ENCODE data around the gene MAP3K5. TPM values are rescaled to one million over a fixed set of nuclear protein-coding genes. Genes with fewer than 3 reads are reported as not detected.

Gene MAP3K5
- total and polyA plus RNA-seq, 9 of the 15 experiments (the other 6 are each of a cell fraction or from before 2014, with no cell fraction given), result 2.2 to 13.0 (median 9.9) TPM

DNA sequence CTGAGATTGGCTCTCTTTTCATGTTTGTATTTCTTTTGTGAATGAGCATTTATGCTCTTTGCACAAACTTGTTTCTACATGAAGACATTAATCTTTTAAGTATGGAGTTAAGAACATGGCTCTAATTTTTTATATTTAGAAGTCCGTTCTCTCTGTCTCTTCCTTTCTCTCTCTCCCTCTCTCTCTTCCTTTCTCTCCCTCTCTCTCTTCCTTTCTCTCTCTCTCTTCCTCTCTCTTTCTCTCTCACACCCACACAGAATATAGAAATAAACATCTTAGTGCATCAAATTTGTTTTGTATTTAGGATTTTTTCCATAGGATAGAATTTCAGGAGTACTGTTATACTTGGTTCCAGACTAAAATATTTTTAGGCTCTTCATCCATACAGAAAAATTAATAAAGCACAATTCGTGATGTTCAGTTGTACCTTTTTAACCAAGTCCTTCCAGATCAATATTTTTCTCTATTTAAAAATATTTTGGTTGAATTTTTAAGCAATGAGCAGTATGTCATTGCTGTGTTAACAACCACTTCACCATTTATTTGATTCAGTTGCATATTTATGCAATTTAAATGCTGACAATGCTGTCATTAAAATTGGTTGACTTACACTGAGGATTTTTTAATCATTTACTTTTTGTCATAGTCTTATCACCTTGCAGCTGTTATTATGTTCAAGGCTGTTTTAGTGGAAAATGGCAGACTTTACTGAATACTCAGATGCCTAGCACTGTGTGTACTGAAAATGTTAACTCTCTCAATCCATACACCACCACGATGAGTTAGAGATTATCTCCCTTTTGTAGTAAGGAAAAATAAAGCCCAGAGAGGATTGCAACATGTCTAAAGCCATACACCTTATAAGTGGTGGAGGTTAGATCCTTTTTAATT, 129.7 kb downstream of the MAP3K5 start:
- H3K9me3 ChIP-seq (replicated peaks; ENCODE audit: control insufficient read depth, insufficient read depth, low read depth, low read length), result no peaks in the 10 kb centered on the region
- intact Hi-C loops (cut with micrococcal nuclease), result no loop called here
- H3K79me2 ChIP-seq (ENCODE audit: control insufficient read depth, insufficient read depth, low read length), result no peaks in the 10 kb centered on the region
- ChIA-PET CTCF (ENCODE audit: low intra/inter-chr PET ratio) (no interaction called here), POLR2A (no interaction called here)
- in situ Hi-C loops (cut with MboI), result no loop called here
- FAIRE-seq, result no peak
- peaks cover 0 to 3% of the 10 kb centered on the region in 2 experiments; a peak in 1 of 5 replicates for H3K27me3 ChIP-seq (ENCODE audit: control insufficient read depth in 2 of 2, insufficient read depth in 2 of 2, low read length in 2 of 2)
- no peak overlapping the region for H3K4me3 ChIP-seq
- no peak overlapping the region for H3K9ac ChIP-seq (ENCODE audit: insufficient read depth in 1 of 2, low read depth in 2 of 2, low read length in 2 of 2)
- no TSS peak for BruUV-seq (replicated peaks)
- H3K9me1 ChIP-seq (ENCODE audit: control insufficient read depth, insufficient read depth, low read length), result no peaks in the 10 kb centered on the region
- ATAC-seq, result no peak
- H3K4me1 ChIP-seq (replicated peaks in 1 of 2; ENCODE audit: control insufficient read depth in 2 of 2, insufficient read depth in 2 of 2, low read length in 2 of 2), result peaks cover 0 to 4% of the 10 kb centered on the region in 2 experiments; a peak in 1 of 5 replicates
- H3K36me3 ChIP-seq (ENCODE audit: control insufficient read depth, insufficient read depth, low read length), result peaks cover 6% of the 10 kb centered on the region; the same call in 1 of the 3 replicates
- H3K4me2 ChIP-seq (ENCODE audit: insufficient read depth, low read length), result no peak overlapping the region
- no peak overlapping the region for H2AFZ ChIP-seq (ENCODE audit: low read depth, low read length)
- WGBS (ENCODE audit: insufficient coverage, low coverage, missing lambda C conversion rate), result 35% methylated on average over 3 of the region's 3 CpGs
- DNase-seq (ENCODE audit: extremely low read depth in 1 of 4, low spot score in 3 of 4), result no peak
- H3K27ac ChIP-seq (ENCODE audit: extremely low read depth, low read depth, low read length), result no peak overlapping the region
- H4K20me1 ChIP-seq (replicated peaks; ENCODE audit: control insufficient read depth, insufficient read depth, low read length), result no peaks in the 10 kb centered on the region
- TF ChIP-seq ZC3H11A (IDR thresholded peaks at IDR 0.05; ENCODE audit: low read depth, low read length), result no peak
- TF ChIP-seq NR2C2 (CRISPR knock-in tag; IDR thresholded peaks at IDR 0.05), result no peak
- no peak for TF ChIP-seq NR2C2 (tag; IDR thresholded peaks at IDR 0.05)
- TF ChIP-seq POU5F1 (IDR thresholded peaks at IDR 0.05; ENCODE audit: borderline replicate concordance, low read depth, low read length, partially characterized antibody), result no peak
- TF ChIP-seq CEBPB (tag; IDR thresholded peaks at IDR 0.05), result peak; percentile 65; the same call in 1 of the 2 replicates
- TF ChIP-seq ZNF584 (CRISPR knock-in tag; IDR thresholded peaks at IDR 0.05; ENCODE audit: low read depth), result no peak
- TF ChIP-seq ZNF316 (IDR thresholded peaks at IDR 0.05), result peak; percentile 63; the same call in 1 of the 2 replicates
- TF ChIP-seq ZNF232 (CRISPR knock-in tag; IDR thresholded peaks at IDR 0.05), result no peak
- TF ChIP-seq POLR2H (tag; IDR thresholded peaks at IDR 0.05; ENCODE audit: low read depth), result no peak
- no peak for TF ChIP-seq NR3C1 (CRISPR knock-in tag; IDR thresholded peaks at IDR 0.05)
- TF ChIP-seq, protein P1, sequence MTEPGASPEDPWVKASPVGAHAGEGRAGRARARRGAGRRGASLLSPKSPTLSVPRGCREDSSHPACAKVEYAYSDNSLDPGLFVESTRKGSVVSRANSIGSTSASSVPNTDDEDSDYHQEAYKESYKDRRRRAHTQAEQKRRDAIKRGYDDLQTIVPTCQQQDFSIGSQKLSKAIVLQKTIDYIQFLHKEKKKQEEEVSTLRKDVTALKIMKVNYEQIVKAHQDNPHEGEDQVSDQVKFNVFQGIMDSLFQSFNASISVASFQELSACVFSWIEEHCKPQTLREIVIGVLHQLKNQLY (CRISPR knock-in tag; conservative IDR thresholded peaks at IDR 0.05), result 0 out of 4 replicates have a peak, but pooled peaks of 1 of the 2 experiments have one; percentile 40
- TF ChIP-seq, protein P2, sequence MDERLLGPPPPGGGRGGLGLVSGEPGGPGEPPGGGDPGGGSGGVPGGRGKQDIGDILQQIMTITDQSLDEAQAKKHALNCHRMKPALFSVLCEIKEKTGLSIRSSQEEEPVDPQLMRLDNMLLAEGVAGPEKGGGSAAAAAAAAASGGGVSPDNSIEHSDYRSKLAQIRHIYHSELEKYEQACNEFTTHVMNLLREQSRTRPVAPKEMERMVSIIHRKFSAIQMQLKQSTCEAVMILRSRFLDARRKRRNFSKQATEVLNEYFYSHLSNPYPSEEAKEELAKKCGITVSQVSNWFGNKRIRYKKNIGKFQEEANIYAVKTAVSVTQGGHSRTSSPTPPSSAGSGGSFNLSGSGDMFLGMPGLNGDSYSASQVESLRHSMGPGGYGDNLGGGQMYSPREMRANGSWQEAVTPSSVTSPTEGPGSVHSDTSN (CRISPR knock-in tag; IDR thresholded peaks at IDR 0.05; ENCODE audit: low read depth), result no peak
- TF ChIP-seq, protein P2 (tag; conservative IDR thresholded peaks at IDR 0.05; ENCODE audit: low read depth), result no peak
- TF ChIP-seq ZNF696 (CRISPR knock-in tag; conservative IDR thresholded peaks at IDR 0.05), result no peak
- TF ChIP-seq ZNF347 (CRISPR knock-in tag; IDR thresholded peaks at IDR 0.05; ENCODE audit: low read depth), result no peak
- TF ChIP-seq MXI1 (IDR thresholded peaks at IDR 0.05; ENCODE audit: low read depth, low read length), result no peak
- no peak for TF ChIP-seq KHSRP (IDR thresholded peaks at IDR 0.05)
- TF ChIP-seq SMAD3 (CRISPR knock-in tag; conservative IDR thresholded peaks at IDR 0.05), result no peak
- TF ChIP-seq ZNF445 (CRISPR knock-in tag; IDR thresholded peaks at IDR 0.05; ENCODE audit: low read depth), result no peak
- no peak for TF ChIP-seq SREBF1 (IDR thresholded peaks at IDR 0.05; ENCODE audit: borderline replicate concordance, low read depth, low read length)
- TF ChIP-seq IRF2 (CRISPR knock-in tag; IDR thresholded peaks at IDR 0.05), result no peak
